Endodermal cell (in vitro differentiated cells): ENCODE measurements around the gene UGT1A4. TPM values are rescaled to one million over a fixed set of nuclear protein-coding genes. Genes with fewer than 3 reads are reported as not detected.

ENCODE experiments used
- DNase-seq: peaks from one replicate; pipeline ENCODE4 v3.0.0-alpha.2; 2017
- H3K27ac ChIP-seq: 2 replicates; pipeline ENCODE4 v1.5.1; 2013; ENCODE audit warnings: mild to moderate bottlenecking, low read depth, low read length, moderate library complexity
- H3K27me3 ChIP-seq: 2 replicates; pipeline ENCODE4 v1.6.1; 2013; ENCODE audit warnings: mild to moderate bottlenecking, low read length, moderate library complexity; ENCODE audit not compliant: insufficient read depth, control insufficient read depth, poor library complexity, severe bottlenecking
- H3K36me3 ChIP-seq: 2 replicates; pipeline ENCODE4 v1.7.0; 2013; ENCODE audit warnings: mild to moderate bottlenecking, low read length, moderate library complexity; ENCODE audit not compliant: control insufficient read depth, insufficient read depth
- H3K4me1 ChIP-seq: one replicate; pipeline ENCODE4 v1.7.0; 2013; ENCODE audit warnings: low read length; ENCODE audit not compliant: control insufficient read depth, insufficient read depth
- H3K4me3 ChIP-seq: 2 replicates; pipeline ENCODE4 v1.5.1; 2013; ENCODE audit warnings: mild to moderate bottlenecking, low read length, moderate library complexity
- H3K9ac ChIP-seq: 2 replicates; pipeline ENCODE4 v1.6.1; 2013; ENCODE audit warnings: mild to moderate bottlenecking, low read length, moderate library complexity; ENCODE audit not compliant: poor library complexity, severe bottlenecking; ENCODE audit errors: extremely low read depth
- H3K9me3 ChIP-seq: 2 replicates; pipeline ENCODE4 v1.6.1; 2013; ENCODE audit warnings: mild to moderate bottlenecking, low read length, moderate library complexity; ENCODE audit not compliant: control insufficient read depth
- H3K27ac Mint-ChIP-seq: 2 replicates; pipeline ENCODE4 v1.8.0; 2020; ENCODE audit warnings: mixed read lengths
- H3K27me3 Mint-ChIP-seq: 2 replicates; pipeline ENCODE4 v1.8.0; 2021; ENCODE audit warnings: mild to moderate bottlenecking, mixed read lengths; ENCODE audit not compliant: insufficient read depth
- H3K36me3 Mint-ChIP-seq: 2 replicates; pipeline ENCODE4 v1.8.0; 2020; ENCODE audit warnings: low read depth, mixed read lengths
- H3K4me1 Mint-ChIP-seq: 2 replicates; pipeline ENCODE4 v1.8.0; 2020; ENCODE audit warnings: mixed read lengths
- H3K4me3 Mint-ChIP-seq: 2 replicates; pipeline ENCODE4 v1.8.0; 2020; ENCODE audit warnings: mild to moderate bottlenecking, moderate library complexity, mixed read lengths
- H3K9me3 Mint-ChIP-seq: 2 replicates; pipeline ENCODE4 v1.8.0; 2020; ENCODE audit warnings: mild to moderate bottlenecking, mixed read lengths
- CTCF ChIP-seq: fragments of 200-600 bp; sonication (generic); conservative IDR thresholded peaks from 2 replicates; pipeline ENCODE4 v1.5.0; 2021; ENCODE audit warnings: antibody characterized with exemption, mild to moderate bottlenecking
- WGBS, 2 experiments: methylation state at CpG; one replicate each; pipeline versions ENCODE4 v1.1.5 to v1.1.7; 2013; ENCODE audit warnings: missing lambda C conversion rate in 2 of 2, mixed read lengths in 1 of 2; ENCODE audit not compliant: insufficient coverage in 1 of 2, insufficient read length in 1 of 2; 5-methylcytosine and 5-hydroxymethylcytosine counted together
- total RNA-seq, 2 donors: library from RNA; stranded (reverse); fragmentation: NEBNext Ultra II Directional in 1 of 2; extraction: Animal tissue kit (Norgen Biotek cat#: 25700) in 1 of 2; gene quantifications; 2 replicates in 1 of 2; 3 replicates in 1 of 2; pipeline ENCODE4 v1.2.1, GENCODE V29; 2021

UGT1A4 gene
- total RNA-seq, 2 donors from 2014 or later = not detected

GRCh38 chr2:233758849-233759248, 40.3 kb downstream of the UGT1A4 start:
- H3K4me3 Mint-ChIP-seq = no peak overlapping the region
- H3K4me1 Mint-ChIP-seq = no peaks in the 10 kb centered on the region
- Histone ChIP-seq H3K4me3 (no peak overlapping the region), H3K4me1 (no peaks in the 10 kb centered on the region), H3K36me3 (no peaks in the 10 kb centered on the region), H3K9me3 (no peaks in the 10 kb centered on the region), H3K27ac (no peak overlapping the region), H3K9ac (no peak overlapping the region), H3K27me3 (peaks cover 8% of the 10 kb centered on the region)
- H3K9me3 Mint-ChIP-seq = no peaks in the 10 kb centered on the region
- no peak for TF ChIP-seq CTCF
- no peaks in the 10 kb centered on the region for H3K36me3 Mint-ChIP-seq
- 85 to 95% methylated on average over 2 of the region's 2 CpGs for WGBS, 2 experiments
- H3K27me3 Mint-ChIP-seq = peaks cover 7% of the 10 kb centered on the region
- no peak overlapping the region for H3K27ac Mint-ChIP-seq
- DNase-seq = no peak

GRCh38 chr2:233760043-233760442, 41.5 kb downstream of the UGT1A4 start, which contains the start of gene UGT1A1:
TSS of gene UGT1A1 (plus strand) at chr2:233760270. CDS start at chr2:233760288, 18 bp downstream.
- DNase-seq = no peak
- Histone ChIP-seq H3K4me3 (no peak within 1 kb of the TSS), H3K27ac (no peak within 1 kb of the TSS), H3K36me3 (no peaks in the 10 kb centered on the region), H3K9me3 (no peaks in the 10 kb centered on the region), H3K27me3 (peaks cover 14% of the 10 kb centered on the region), H3K9ac (no peak within 1 kb of the TSS), H3K4me1 (no peaks in the 10 kb centered on the region)
- H3K27ac Mint-ChIP-seq = no peak within 1 kb of the TSS
- peaks cover 7% of the 10 kb centered on the region for H3K27me3 Mint-ChIP-seq
- TF ChIP-seq CTCF = no peak
- no peaks in the 10 kb centered on the region for H3K4me1 Mint-ChIP-seq
- no peak within 1 kb of the TSS for H3K4me3 Mint-ChIP-seq
- no peaks in the 10 kb centered on the region for H3K36me3 Mint-ChIP-seq
- 90 to 92% methylated on average over 2 to 4 of the region's 6 CpGs for WGBS, 2 experiments
- H3K9me3 Mint-ChIP-seq = no peaks in the 10 kb centered on the region

DNA sequence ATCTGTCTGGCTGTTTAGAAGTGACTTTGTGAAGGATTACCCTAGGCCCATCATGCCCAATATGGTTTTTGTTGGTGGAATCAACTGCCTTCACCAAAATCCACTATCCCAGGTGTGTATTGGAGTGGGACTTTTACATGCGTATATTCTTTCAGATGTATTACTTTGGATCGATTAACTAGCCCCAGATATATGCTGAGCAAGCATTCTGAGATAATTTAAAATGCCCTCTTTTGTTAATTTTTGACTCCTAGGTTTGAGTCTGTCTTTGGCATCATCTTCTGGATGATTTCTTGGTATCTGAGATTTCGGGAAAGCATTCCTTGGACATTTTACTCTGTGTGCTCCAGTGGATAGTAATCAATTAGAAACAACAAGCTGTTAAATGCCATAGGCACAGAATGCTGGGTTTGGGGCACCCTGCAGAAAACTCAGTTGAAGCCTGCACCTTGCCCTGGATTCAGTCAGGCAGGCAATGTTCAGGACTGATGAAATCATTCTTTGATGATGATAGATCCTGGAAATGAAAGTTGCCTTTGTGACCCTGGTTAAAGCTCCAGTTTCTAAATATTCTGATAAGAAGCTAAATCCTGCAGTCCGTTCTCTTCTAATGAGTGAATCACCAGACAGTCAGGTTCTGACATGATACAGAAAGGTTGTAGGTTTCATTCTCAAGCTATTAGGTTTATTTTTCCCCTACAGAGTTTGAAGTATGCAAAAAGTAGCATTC, 42.7 kb downstream of the UGT1A4 start:
- no peak overlapping the region for H3K4me3 ChIP-seq
- peaks cover 14% of the 10 kb centered on the region for H3K27me3 ChIP-seq
- Mint-ChIP-seq H3K27ac (no peak overlapping the region), H3K4me1 (no peaks in the 10 kb centered on the region), H3K36me3 (no peaks in the 10 kb centered on the region), H3K27me3 (peaks cover 7% of the 10 kb centered on the region), H3K4me3 (no peak overlapping the region), H3K9me3 (no peaks in the 10 kb centered on the region)
- DNase-seq = no peak
- 86 to 97% methylated on average over 4 of the region's 4 CpGs for WGBS, 2 experiments
- no peaks in the 10 kb centered on the region for H3K36me3 ChIP-seq
- no peaks in the 10 kb centered on the region for H3K4me1 ChIP-seq
- TF ChIP-seq CTCF = no peak
- H3K27ac ChIP-seq = no peak overlapping the region
- H3K9ac ChIP-seq = no peak overlapping the region
- H3K9me3 ChIP-seq = no peaks in the 10 kb centered on the region
